ENCODE data around the gene CALR. TPM values are rescaled to one million over a fixed set of nuclear protein-coding genes. Genes with fewer than 3 reads are reported as not detected.

Gene CALR
- total and polyA plus RNA-seq, 2 donors (not counting 1 experiment from before 2014, with no cell fraction given) = 1,447 to 2,757 TPM

DNA sequence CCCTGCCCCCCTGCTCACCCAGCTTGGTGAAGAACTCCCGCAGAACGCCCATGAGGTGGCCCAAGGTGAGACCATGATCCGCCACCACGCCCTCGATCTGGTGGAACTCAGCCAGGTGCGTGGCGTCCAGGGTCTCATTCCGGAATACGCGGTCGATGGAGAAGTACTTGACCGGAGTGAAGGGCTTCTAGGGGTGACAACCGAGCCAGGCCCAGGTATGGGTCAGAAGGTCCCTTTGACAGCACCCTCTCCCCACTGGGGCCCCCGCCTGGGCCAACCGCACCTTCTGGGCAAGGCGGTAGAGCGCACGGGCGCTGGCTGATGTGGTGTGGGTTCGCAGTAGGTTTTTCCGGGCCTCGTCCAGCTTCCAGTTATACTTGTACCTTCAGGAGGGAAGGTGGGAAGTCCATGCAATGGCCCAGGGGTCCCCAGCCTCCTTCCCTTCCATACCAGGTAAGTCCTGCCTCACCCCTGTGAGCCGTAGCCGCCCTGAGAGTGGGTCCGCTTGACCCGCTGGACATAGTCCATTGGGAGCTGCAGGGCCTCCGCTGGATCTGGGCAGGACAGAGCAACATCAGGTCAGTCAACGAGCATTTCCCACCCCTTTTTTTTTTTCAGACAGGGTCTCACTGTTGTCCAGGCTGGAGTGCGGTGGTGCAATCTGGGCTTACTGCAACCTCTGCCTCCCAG, 13.6 kb upstream of the CALR start:
- Histone ChIP-seq H3K9me3 (ENCODE audit: control insufficient read depth, insufficient read depth, low read depth, low read length) (no peaks in the 10 kb centered on the region), H3K79me2 (ENCODE audit: control insufficient read depth, insufficient read depth, low read length) (no peaks in the 10 kb centered on the region), H4K20me1 (ENCODE audit: control insufficient read depth, extremely low read depth, insufficient read depth, low read length) (no peaks in the 10 kb centered on the region), H3K4me1 (ENCODE audit: control insufficient read depth, extremely low read depth, insufficient read depth, low read length) (no peaks in the 10 kb centered on the region), H3K27me3 (ENCODE audit: control insufficient read depth, insufficient read depth, low read length) (no peaks in the 10 kb centered on the region), H3K4me2 (ENCODE audit: extremely low read depth, insufficient read depth, low read length) (no peak overlapping the region), H3K27ac (ENCODE audit: insufficient read depth, low read length) (no peak overlapping the region), H3K9ac (ENCODE audit: insufficient read depth, low read length) (no peak overlapping the region), H3K36me3 (ENCODE audit: control insufficient read depth, insufficient read depth, low read length) (peaks cover 26% of the 10 kb centered on the region), H2AFZ (ENCODE audit: low read length) (no peak overlapping the region), H3K4me3 (replicated peaks in 1 of 4; ENCODE audit: control extremely low read depth in 1 of 4, insufficient read depth in 1 of 4, low read depth in 3 of 4, low read length in 4 of 4) (no peak overlapping the region)
- no peak for TF ChIP-seq EZH2 (IDR thresholded peaks at IDR 0.05; ENCODE audit: low read length, missing control alignments)
- TF ChIP-seq, protein P1, sequence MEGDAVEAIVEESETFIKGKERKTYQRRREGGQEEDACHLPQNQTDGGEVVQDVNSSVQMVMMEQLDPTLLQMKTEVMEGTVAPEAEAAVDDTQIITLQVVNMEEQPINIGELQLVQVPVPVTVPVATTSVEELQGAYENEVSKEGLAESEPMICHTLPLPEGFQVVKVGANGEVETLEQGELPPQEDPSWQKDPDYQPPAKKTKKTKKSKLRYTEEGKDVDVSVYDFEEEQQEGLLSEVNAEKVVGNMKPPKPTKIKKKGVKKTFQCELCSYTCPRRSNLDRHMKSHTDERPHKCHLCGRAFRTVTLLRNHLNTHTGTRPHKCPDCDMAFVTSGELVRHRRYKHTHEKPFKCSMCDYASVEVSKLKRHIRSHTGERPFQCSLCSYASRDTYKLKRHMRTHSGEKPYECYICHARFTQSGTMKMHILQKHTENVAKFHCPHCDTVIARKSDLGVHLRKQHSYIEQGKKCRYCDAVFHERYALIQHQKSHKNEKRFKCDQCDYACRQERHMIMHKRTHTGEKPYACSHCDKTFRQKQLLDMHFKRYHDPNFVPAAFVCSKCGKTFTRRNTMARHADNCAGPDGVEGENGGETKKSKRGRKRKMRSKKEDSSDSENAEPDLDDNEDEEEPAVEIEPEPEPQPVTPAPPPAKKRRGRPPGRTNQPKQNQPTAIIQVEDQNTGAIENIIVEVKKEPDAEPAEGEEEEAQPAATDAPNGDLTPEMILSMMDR (conservative IDR thresholded peaks at IDR 0.05 in 1 of 2, IDR thresholded peaks at IDR 0.05 in 1 of 2; ENCODE audit: low read depth in 1 of 2, low read length in 2 of 2) = no peak
- no peak for DNase-seq (ENCODE audit: low read depth in 2 of 2)

DNA sequence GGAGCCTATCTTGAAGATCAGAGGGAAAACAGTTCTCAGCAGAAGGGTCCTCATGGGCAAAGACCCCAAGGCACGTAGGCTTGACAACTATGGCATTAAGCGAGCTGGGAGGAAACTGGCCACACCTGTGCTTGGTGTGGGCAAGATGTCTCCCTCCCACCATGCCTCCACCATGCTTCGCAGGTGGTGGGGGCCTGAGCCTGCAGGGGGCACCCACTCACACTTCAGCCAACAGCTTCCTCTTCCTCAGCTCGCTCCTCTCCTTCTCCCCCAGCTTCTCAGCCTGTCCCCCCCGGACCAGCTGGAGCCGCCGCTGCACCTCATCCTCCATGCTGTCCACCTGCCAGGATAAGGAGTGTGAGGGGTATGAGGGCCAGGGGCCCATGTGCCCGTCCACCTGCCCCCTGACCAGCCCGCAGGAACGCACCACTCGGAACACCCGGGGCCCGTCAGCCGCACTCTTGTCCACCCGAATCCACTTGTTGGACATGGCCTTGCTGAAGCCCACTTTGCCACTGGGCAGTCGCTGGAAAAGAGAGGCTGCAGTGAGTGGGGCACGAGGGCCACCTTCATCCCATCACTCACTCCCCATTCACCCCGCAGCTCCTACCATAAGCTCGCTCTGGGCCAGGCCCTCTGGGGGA, 8.3 kb upstream of the CALR start:
- H3K4me3 ChIP-seq (replicated peaks in 1 of 4; ENCODE audit: control extremely low read depth in 1 of 4, insufficient read depth in 1 of 4, low read depth in 3 of 4, low read length in 4 of 4) = no peak overlapping the region
- H3K36me3 ChIP-seq (ENCODE audit: control insufficient read depth, insufficient read depth, low read length) = peaks cover 21% of the 10 kb centered on the region
- no peak overlapping the region for H3K9ac ChIP-seq (ENCODE audit: insufficient read depth, low read length)

More for the DNA sequence above, 8.3 kb upstream of the CALR start:
- Histone ChIP-seq H3K79me2 (ENCODE audit: control insufficient read depth, insufficient read depth, low read length) (peaks cover 20% of the 10 kb centered on the region), H4K20me1 (ENCODE audit: control insufficient read depth, extremely low read depth, insufficient read depth, low read length) (no peaks in the 10 kb centered on the region), H2AFZ (ENCODE audit: low read length) (no peak overlapping the region), H3K4me2 (ENCODE audit: extremely low read depth, insufficient read depth, low read length) (no peak overlapping the region), H3K27me3 (ENCODE audit: control insufficient read depth, insufficient read depth, low read length) (no peaks in the 10 kb centered on the region), H3K4me1 (ENCODE audit: control insufficient read depth, extremely low read depth, insufficient read depth, low read length) (no peaks in the 10 kb centered on the region), H3K9me3 (ENCODE audit: control insufficient read depth, insufficient read depth, low read depth, low read length) (no peaks in the 10 kb centered on the region), H3K27ac (ENCODE audit: insufficient read depth, low read length) (no peak overlapping the region)
- TF ChIP-seq, protein P1 (conservative IDR thresholded peaks at IDR 0.05 in 1 of 2, IDR thresholded peaks at IDR 0.05 in 1 of 2; ENCODE audit: low read depth in 1 of 2, low read length in 2 of 2) = no peak
- no peak for TF ChIP-seq EZH2 (IDR thresholded peaks at IDR 0.05; ENCODE audit: low read length, missing control alignments)
- no peak for DNase-seq (ENCODE audit: low read depth in 2 of 2)

Measured in fibroblast of lung (primary cell).